ENCODE data around the gene CD4.

DNA sequence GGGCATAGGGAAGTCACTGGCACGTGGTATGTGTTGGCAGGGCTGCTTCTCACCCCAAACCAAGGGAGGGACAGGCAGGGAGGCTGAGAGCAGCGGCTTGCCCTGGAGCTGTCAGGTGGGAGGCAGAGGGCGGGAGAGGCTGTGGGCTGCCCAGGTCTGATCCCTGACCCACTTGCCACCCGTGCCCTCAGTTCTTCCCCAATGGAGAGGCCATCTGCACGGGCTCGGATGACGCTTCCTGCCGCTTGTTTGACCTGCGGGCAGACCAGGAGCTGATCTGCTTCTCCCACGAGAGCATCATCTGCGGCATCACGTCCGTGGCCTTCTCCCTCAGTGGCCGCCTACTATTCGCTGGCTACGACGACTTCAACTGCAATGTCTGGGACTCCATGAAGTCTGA is 56.1 kb downstream of the CD4 start:
- TF ChIP-seq, protein P1, sequence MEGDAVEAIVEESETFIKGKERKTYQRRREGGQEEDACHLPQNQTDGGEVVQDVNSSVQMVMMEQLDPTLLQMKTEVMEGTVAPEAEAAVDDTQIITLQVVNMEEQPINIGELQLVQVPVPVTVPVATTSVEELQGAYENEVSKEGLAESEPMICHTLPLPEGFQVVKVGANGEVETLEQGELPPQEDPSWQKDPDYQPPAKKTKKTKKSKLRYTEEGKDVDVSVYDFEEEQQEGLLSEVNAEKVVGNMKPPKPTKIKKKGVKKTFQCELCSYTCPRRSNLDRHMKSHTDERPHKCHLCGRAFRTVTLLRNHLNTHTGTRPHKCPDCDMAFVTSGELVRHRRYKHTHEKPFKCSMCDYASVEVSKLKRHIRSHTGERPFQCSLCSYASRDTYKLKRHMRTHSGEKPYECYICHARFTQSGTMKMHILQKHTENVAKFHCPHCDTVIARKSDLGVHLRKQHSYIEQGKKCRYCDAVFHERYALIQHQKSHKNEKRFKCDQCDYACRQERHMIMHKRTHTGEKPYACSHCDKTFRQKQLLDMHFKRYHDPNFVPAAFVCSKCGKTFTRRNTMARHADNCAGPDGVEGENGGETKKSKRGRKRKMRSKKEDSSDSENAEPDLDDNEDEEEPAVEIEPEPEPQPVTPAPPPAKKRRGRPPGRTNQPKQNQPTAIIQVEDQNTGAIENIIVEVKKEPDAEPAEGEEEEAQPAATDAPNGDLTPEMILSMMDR (conservative IDR thresholded peaks at IDR 0.05): no peak
- no peak for TF ChIP-seq ZFX (IDR thresholded peaks at IDR 0.05)

Data from C4-2B (cell line).